ENCODE data around the gene WDTC1.

GRCh38 chr1:27234049-27234882, at the start of gene WDTC1:
- TF ChIP-seq POLR2A (IDR thresholded peaks at IDR 0.05) (peak; percentile 38), CTCF (IDR thresholded peaks at IDR 0.05) (no peak)
